ENCODE results near the gene ZNF430. TPM values are rescaled to one million over a fixed set of nuclear protein-coding genes. Genes with fewer than 3 reads are reported as not detected.

Gene ZNF430
- total and polyA plus RNA-seq, 9 of the 15 experiments (the other 6 are each of a cell fraction or from before 2014, with no cell fraction given) = 4.7 to 15.4 (median 9.4) TPM

DNA sequence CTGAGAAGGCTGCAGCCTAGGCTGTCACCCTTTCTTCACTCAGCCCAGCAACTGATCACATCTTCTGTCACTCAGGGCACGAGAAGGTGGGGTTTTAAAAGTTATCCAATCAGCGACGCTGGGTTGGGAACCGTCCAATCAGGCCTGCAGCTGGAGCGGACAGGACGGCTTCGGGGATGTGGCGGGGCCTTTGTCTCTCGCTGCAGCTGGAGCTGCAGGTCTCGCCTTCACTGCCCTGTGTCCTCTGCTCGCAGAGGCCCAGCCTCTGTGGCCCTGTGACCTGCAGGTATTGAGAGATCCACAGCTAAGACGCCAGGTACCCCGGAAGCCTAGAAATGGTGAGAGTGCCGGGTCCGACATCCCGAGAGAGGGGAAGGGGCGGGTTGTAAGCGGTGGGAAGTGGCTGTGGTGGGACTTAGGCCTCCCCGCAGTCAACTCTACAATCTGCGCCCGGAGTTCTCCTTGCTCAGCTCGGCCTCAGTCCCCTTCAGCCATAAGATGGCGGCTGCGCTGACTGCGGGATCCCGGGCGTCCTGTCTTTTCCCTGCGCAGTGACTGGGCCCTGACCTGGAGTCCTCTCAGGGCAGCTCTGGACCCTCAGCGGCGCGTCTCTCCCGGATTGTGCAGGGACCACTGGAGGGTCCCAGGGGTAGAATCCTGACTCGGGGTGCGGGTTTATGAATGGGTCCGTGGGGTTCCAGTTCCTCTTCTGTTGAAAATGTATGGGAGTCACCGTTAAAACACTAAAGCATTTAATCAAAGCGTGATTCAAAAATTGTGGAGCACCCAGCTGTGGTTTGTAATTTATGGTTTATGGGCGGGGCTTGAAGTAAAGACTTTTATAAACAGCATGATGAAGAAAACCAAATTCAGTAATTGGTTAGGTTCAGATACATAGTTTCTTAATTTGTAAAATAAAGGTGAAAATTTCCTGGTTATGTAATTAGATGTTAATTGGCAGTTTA lies 61.8 kb downstream of the ZNF430 start, which contains the start of gene ZNF714 (continued):
- TF ChIP-seq ZNF766 (CRISPR knock-in tag; conservative IDR thresholded peaks at IDR 0.05) (no peak), ZNF146 (CRISPR knock-in tag; IDR thresholded peaks at IDR 0.05; ENCODE audit: unreplicated experiment) (no peak), SMARCC2 (IDR thresholded peaks at IDR 0.05; ENCODE audit: low read depth) (no peak), ZNF764 (CRISPR knock-in tag; IDR thresholded peaks at IDR 0.05; ENCODE audit: low read depth) (no peak), CBFA2T3 (IDR thresholded peaks at IDR 0.05) (no peak), RCOR1 (IDR thresholded peaks at IDR 0.05; ENCODE audit: borderline replicate concordance in 1 of 2, low read depth in 2 of 2, low read length in 2 of 2) (peak in 1 of 2 experiments; percentile 31; a peak in 1 of 4 replicates), XRCC5 (IDR thresholded peaks at IDR 0.05; ENCODE audit: low read depth, low read length) (no peak), MEF2D (tag; conservative IDR thresholded peaks at IDR 0.05; ENCODE audit: low read depth) (no peak), ASH1L (IDR thresholded peaks at IDR 0.05; ENCODE audit: borderline replicate concordance, low read depth, partially characterized antibody) (peak; percentile 87), DPF2 (IDR thresholded peaks at IDR 0.05) (no peak), PKNOX1 (IDR thresholded peaks at IDR 0.05) (peak; percentile 98), GTF2E2 (tag; IDR thresholded peaks at IDR 0.05) (peak; percentile 48; the same call in 1 of the 2 replicates), CCNT2 (IDR thresholded peaks at IDR 0.05; ENCODE audit: borderline replicate concordance, extremely low read depth, insufficient read length, low read depth, low read length) (no peak), XRCC3 (IDR thresholded peaks at IDR 0.05) (no peak), ZNF408 (CRISPR knock-in tag; IDR thresholded peaks at IDR 0.05; ENCODE audit: low read depth) (no peak), BRD9 (IDR thresholded peaks at IDR 0.05; ENCODE audit: low read depth, partially characterized antibody) (peak; percentile 38)
- TF ChIP-seq, protein P1, sequence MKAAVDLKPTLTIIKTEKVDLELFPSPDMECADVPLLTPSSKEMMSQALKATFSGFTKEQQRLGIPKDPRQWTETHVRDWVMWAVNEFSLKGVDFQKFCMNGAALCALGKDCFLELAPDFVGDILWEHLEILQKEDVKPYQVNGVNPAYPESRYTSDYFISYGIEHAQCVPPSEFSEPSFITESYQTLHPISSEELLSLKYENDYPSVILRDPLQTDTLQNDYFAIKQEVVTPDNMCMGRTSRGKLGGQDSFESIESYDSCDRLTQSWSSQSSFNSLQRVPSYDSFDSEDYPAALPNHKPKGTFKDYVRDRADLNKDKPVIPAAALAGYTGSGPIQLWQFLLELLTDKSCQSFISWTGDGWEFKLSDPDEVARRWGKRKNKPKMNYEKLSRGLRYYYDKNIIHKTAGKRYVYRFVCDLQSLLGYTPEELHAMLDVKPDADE (conservative IDR thresholded peaks at IDR 0.05; ENCODE audit: control insufficient read depth, low read depth, low read length) = no peak
- TF ChIP-seq, protein P2, sequence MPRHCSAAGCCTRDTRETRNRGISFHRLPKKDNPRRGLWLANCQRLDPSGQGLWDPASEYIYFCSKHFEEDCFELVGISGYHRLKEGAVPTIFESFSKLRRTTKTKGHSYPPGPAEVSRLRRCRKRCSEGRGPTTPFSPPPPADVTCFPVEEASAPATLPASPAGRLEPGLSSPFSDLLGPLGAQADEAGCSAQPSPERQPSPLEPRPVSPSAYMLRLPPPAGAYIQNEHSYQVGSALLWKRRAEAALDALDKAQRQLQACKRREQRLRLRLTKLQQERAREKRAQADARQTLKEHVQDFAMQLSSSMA (CRISPR knock-in tag; IDR thresholded peaks at IDR 0.05) = no peak
- TF ChIP-seq, protein P3, sequence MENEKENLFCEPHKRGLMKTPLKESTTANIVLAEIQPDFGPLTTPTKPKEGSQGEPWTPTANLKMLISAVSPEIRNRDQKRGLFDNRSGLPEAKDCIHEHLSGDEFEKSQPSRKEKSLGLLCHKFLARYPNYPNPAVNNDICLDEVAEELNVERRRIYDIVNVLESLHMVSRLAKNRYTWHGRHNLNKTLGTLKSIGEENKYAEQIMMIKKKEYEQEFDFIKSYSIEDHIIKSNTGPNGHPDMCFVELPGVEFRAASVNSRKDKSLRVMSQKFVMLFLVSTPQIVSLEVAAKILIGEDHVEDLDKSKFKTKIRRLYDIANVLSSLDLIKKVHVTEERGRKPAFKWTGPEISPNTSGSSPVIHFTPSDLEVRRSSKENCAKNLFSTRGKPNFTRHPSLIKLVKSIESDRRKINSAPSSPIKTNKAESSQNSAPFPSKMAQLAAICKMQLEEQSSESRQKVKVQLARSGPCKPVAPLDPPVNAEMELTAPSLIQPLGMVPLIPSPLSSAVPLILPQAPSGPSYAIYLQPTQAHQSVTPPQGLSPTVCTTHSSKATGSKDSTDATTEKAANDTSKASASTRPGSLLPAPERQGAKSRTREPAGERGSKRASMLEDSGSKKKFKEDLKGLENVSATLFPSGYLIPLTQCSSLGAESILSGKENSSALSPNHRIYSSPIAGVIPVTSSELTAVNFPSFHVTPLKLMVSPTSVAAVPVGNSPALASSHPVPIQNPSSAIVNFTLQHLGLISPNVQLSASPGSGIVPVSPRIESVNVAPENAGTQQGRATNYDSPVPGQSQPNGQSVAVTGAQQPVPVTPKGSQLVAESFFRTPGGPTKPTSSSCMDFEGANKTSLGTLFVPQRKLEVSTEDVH (IDR thresholded peaks at IDR 0.05; ENCODE audit: low read depth, partially characterized antibody) = no peak
- TF ChIP-seq, protein P4, sequence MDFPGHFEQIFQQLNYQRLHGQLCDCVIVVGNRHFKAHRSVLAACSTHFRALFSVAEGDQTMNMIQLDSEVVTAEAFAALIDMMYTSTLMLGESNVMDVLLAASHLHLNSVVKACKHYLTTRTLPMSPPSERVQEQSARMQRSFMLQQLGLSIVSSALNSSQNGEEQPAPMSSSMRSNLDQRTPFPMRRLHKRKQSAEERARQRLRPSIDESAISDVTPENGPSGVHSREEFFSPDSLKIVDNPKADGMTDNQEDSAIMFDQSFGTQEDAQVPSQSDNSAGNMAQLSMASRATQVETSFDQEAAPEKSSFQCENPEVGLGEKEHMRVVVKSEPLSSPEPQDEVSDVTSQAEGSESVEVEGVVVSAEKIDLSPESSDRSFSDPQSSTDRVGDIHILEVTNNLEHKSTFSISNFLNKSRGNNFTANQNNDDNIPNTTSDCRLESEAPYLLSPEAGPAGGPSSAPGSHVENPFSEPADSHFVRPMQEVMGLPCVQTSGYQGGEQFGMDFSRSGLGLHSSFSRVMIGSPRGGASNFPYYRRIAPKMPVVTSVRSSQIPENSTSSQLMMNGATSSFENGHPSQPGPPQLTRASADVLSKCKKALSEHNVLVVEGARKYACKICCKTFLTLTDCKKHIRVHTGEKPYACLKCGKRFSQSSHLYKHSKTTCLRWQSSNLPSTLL (IDR thresholded peaks at IDR 0.05) = no peak

Measured in K562 (cell line).